H54 (cell line): ENCODE data around the gene PAEP.
A peak's percentile ranks its signal among the peaks of the same experiment; 100 is the strongest.

Experiments
- DNase-seq: peaks from one replicate; pipeline ENCODE4 v3.0.0; 2011; ENCODE audit warnings: low spot score, mixed read lengths; ENCODE audit not compliant: insufficient read length
- FAIRE-seq: peaks from 3 replicates; lab custom pipeline; 2011; peaks lifted over from hg19 to GRCh38; lab: Jason Lieb, UNC
- POLR2A ChIP-seq: IDR thresholded peaks from 2 replicates; pipeline ENCODE4 v1.6.1; 2011; ENCODE audit warnings: low read depth, mild to moderate bottlenecking, low read length

PAEP gene

DNA sequence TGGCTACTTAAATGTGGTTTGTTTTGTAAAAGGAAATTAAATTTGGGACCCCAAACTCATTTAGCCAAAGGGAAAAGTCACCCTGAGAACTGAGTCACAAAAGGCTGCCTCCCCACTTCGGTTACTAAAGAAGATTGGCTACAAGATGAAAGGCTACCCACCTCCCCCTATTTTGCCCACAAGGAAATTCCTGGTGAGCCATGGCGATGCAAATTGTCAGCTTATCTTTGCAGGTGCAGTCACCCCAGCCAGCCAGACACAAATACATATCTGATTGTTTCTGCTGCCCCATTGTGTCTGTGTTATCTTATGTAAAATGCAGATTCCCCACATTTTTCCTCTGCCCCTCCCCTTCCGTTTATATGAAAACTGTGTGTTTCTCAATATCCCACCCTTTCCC is 8.9 kb downstream of the PAEP start:
- FAIRE-seq (no peak), DNase-seq (no peak)
- no peak for TF ChIP-seq POLR2A

DNA sequence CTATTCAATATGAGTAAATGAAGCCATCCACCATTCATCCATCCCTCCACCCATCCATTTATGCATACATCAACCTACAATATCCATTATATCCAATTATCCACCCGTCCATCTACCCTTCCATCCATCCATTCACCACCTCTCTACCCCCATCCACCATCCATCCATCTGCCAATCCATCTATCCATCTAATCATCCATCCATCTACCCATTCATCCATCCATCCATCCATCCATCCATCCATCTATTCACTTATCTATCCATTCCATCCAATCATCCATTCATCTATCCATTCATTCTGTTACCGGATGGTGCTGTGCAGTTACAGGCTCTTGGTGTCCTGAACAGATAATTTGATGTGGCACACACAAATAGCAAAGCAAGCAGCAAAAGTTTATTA is 10.7 kb downstream of the PAEP start:
- no peak for FAIRE-seq
- TF ChIP-seq POLR2A = no peak
- no peak for DNase-seq

DNA sequence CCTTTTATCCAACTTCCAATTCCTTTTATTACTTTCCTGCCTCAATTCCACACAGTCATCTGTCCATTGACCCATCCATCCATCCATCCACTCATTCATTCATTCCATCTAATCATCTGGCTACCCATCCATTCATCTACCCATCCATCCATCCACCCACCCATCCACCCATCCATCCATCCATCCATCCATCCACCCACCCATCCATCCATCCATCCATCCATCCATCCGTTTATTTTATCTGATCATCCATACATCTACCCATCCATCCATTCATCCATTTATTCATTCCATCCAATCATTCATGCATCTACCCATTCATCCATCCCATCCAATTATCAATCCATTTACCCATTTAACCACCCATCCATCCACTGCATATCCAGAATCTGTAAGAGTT is 11.6 kb downstream of the PAEP start:
- DNase-seq = no peak
- FAIRE-seq = no peak
- no peak for TF ChIP-seq POLR2A

DNA sequence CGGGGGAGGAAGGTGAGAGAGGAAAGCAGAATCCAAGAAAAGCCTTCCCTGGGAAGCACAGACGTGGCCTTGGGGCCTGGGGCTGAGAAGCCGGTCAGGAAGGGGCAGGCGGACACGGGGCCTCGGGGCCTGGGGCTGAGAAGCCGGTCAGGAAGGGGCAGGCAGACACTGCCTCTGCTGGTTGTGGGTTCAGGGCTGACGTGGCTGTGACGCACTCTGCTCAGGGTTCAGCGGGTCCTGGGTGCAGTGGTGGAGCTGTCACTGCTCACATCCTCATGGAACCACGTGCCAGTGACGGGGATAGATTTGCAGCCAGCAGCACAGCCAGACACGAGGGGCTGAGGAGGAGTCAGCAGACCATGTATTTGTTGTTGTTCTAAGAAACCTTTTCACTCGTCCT is 12.8 kb downstream of the PAEP start:
- no peak for FAIRE-seq
- no peak for DNase-seq
- no peak for TF ChIP-seq POLR2A

DNA sequence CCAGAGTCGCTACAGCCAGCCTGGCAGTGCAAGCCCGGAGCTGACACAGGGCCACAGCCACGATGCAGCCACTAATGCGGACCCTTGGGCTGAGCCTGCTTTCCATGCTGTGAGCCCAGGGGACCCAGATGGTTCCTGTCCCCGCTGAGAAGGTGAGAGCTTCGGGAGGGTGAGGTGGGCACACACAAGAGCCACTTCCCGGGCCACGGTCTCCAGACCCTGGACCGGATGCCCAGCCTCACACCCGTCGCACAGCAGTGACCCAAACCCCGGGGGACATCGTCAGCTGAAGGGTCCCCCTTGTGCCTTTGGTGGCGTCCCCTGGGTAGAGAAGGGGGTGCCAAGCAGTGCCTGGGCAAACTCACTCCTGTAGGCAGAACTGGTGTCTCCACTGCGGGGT is 13.4 kb downstream of the PAEP start:
- no peak for TF ChIP-seq POLR2A
- DNase-seq (no peak), FAIRE-seq (no peak)

DNA sequence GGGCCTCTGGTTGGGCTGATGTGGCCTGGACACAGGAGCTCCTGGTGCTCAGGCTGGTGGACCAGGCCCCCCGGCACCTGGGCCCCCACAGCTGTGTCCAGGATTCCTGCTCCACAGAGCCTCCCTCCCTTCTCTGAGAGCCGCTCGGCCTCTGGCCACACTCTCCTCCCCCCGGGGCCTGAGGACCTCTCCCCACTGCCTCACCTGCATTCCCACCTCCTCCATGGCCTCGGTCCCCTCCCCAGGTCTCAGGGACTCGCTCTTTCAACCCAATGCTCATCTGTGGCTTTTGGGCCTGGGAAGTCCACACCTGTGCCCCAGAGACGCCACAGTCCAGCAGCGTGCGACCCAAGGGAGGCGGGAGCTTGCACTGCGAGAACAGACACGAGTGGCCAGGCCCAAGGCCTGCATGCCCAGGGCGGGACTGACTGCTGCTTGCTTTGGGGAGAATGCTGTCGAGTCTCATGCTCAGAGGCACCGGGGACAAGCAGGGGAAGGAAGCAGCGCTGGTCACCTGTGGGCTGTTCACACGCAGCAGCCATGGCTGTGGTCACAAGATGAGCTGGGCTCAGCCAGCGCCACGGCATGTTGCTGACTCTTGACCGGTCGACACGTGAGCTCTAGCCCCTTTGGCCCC is 14.6 kb downstream of the PAEP start:
- DNase-seq (no peak), FAIRE-seq (no peak)
- TF ChIP-seq POLR2A = no peak

DNA sequence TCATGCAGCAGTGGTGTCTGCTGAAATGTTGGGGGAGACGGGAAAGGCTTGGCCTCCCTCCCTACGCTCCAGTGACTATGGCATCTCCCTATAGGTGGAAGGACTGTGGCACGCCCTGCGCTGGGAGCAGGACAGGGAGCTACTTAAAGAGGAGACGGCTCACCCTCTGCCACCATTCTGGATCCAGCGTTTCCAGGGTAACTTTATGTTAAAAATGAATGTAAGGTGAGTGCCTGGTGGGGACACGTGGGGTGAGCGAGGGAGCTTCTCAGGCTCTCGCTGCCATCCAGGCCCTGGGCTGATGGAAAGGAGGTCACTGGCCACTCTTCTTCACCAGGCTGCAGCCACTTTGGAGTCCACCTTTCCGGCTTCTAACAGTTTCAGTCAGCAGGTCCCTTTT is 15.7 kb downstream of the PAEP start:
- TF ChIP-seq POLR2A = no peak
- FAIRE-seq (no peak), DNase-seq (no peak)

DNA sequence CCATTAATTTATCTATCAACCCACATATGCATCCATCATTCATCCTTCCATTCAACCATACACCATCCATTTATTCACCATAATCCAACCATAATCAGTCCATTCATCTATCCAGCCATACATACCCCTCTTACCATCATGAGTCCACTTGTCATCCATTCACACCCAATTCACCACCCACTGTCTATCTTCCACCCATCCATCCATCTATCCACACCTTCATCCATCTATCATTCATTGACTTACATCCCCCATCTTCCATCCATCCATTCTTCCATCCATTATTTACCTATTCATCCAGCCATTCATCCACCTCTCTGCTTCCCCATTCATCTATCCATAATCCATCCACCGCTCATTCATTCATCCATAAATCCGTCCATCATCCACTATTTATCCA is 17.8 kb downstream of the PAEP start:
- DNase-seq (no peak), FAIRE-seq (no peak)
- TF ChIP-seq POLR2A = no peak

DNA sequence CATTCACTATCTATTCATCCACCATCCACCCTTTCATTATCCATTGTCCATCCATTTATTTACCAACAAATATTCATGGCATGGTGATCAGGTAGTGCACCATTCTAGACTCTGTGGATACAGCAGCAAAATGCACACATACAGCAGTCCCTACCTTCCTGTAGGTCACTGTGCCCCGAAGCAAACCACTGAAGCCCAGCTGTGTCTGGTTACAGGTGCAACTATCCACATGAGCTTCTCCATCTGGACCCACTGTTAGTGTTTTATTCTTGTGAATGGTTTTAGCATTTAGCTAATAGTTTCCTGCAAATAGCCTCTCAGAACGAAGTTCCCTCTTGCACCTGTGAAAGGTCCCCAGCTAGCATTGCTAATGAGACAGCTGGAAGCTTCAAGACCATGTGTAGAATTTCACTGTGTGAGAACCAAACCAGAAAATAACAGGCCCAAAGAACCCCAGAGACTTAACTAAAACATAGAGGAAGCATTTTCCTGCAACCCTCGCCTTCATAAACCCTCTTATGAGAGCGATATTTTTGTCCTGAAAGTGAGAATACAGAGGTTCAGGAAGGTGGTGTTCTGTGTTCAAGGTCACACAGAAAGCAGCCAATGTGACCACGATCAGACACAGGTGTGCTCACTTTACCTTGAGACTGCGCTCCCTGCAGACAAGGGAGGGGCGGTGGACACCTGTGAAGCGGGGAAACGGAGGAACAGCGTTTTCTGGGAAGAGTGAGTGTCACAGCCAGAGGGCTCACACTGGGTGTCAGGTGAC is 18.5 kb downstream of the PAEP start:
- no peak for TF ChIP-seq POLR2A
- DNase-seq (no peak), FAIRE-seq (no peak)

DNA sequence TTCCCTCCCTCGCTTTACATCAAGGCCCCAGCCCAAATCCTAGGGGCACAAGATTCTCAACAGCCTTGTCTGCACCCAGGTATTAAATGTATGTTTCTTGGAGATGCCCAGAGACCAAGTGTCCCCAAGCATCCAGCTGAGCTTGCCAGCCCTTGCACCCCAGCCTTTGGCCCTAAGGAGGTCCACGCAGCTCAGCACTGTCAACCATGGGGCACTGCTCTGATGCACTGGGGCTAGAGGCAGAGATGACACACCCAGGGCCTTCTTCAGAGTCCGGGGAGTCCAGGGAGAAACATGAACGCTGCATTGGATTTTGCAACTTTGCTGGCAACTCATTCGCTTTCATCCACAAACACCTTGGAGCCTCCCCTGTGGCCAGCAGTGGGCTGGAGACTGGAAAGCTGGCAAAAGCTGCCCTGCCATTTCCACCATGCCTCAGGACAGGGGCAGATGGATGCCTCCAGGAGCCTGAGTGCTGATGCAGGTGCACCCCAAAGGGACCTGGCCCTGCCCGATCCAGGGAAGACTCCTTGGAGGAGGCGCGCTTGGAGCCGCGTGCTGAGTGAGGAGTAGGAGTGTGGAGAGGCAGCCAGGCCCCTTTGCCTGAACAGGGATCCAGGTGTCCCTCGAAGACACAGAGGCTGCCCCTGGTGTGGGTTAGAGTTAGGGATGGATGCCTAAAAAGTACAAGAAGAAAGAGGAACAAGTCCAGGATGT is 19.3 kb downstream of the PAEP start:
- DNase-seq (no peak), FAIRE-seq (no peak)
- TF ChIP-seq POLR2A = no peak

DNA sequence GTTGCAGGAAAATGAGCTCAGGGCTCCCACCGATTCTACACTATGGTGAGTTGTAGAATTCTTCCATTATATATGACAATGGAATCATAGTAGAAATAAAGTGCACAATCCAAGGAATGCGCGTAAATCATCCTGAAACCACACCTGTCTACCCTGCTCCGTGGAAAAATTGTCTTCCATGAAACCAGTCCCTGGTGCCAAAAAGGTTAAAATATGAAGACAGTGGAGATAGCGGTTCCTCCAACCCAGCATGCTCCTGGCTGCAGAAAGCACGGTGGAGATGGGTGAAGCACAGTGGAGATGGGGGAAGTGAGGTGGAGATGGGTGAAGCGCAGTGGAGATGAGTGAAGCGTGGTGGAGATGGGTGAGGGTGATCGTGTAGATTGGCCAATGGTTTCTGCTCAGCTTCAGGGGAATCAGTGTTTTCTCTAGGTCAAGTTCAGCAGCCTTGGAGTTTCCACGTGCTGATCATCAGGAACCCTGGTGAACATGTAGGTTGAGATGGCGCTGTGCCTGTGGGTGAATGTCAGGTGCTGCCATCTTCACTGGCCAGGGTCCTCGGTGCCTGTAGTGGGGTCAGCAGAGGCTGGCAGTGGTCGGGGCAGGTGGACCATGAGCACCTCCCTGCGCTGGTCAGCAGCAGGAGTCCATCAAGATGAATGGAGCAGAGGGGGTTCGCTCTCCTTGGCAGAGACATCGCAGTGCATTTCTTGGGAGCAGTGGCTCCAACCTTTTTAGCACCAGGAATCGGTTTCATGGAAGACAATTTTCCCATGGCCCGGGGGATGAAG is 20.3 kb downstream of the PAEP start:
- no peak for TF ChIP-seq POLR2A
- no peak for FAIRE-seq

DNA sequence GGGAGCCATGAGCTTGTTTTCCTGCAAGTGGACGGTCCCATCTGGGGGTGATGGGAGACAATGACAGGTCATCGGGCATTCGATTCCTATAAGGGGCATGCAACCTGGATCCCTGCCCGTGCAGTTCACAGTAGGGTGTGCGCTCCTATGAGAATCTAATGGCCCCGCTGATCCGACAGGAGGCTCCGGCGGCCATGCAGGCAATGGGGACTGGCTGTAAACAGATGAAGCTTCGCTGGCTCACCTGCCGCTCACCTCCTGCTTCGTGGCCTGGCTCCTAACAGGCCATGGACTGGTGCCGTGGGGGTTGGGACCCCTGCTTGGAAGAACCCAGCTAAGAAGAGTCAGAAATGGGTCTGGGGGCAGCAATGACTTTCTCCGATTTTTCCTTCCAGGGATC is 21.0 kb downstream of the PAEP start:
- no peak for FAIRE-seq
- no peak for DNase-seq
- TF ChIP-seq POLR2A = no peak

More for the DNA sequence above, 20.3 kb downstream of the PAEP start:
- no peak for DNase-seq

DNA sequence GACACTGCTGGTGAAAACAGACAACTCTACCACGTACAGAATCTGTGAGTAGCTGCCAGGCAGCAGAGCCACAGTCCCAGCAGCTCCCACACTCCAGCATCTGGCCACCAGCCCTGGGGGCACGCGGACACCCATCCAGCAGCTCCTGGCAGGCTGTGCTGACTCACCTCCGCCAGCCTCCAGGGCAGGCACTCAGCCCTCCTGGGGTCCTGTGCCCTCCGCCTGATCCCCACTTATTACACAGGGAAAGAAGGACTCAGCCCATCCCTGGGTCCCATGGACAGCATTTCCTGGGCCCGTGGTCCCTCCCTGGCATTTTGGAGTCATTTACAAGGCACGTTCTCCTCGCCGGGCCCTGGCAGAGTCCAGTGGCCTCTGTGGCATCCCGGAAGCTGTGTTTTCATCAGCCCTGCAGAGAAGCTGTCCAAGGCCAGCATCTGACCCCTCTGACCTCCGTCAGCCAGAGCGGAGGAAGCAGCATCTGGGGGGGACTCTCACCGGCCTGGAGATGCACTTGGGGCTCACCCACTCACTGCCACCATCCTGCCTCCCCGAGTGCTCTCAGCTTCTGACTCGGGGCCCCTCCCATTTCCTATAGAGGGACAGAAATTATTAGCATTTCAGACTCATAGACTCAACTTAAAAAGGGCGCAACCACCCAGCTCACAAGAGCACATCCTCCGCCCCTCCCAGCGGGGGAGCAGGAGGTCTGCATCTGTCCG is 21.6 kb downstream of the PAEP start:
- TF ChIP-seq POLR2A = peak; percentile 10; the same call in 1 of the 2 replicates
- DNase-seq (peak; percentile 99), FAIRE-seq (peak; percentile 73)
